MM.1S (cell line): Measurements from ENCODE around the gene DDX21.

Experiments used
- DNase-seq: peaks from one replicate; pipeline ENCODE4 v3.0.0-alpha.2; 2015
- H2AFZ ChIP-seq: fragments of 300-600 bp; sonication (generic); 2 replicates; pipeline ENCODE4 v1.6.0; 2016; ENCODE audit warnings: antibody characterized with exemption, low read length
- H3F3A ChIP-seq: fragments of 300-600 bp; sonication (generic); 2 replicates; pipeline ENCODE4 v1.6.1; 2016; ENCODE audit warnings: mild to moderate bottlenecking, antibody characterized with exemption, low read length, moderate library complexity, mixed read lengths; ENCODE audit not compliant: insufficient read depth
- H3K27ac ChIP-seq: fragments of 300-600 bp; sonication (generic); 2 replicates; pipeline ENCODE4 v1.5.1; 2016; ENCODE audit warnings: mild to moderate bottlenecking, low read length
- H3K27me3 ChIP-seq: fragments of 300-600 bp; sonication (generic); replicated peaks from 2 replicates; pipeline ENCODE4 v1.6.0; 2016; ENCODE audit warnings: low read length; ENCODE audit not compliant: insufficient read depth
- H3K36me3 ChIP-seq: fragments of 300-600 bp; sonication (generic); replicated peaks from 2 replicates; pipeline ENCODE4 v1.6.1; 2016; ENCODE audit warnings: mild to moderate bottlenecking, low read length, mixed read lengths; ENCODE audit not compliant: insufficient read depth
- H3K4me1 ChIP-seq: fragments of 300-600 bp; sonication (generic); 2 replicates; pipeline ENCODE4 v1.6.1; 2016; ENCODE audit warnings: low read length, mixed read lengths
- H3K4me2 ChIP-seq: fragments of 300-600 bp; sonication (generic); 2 replicates; pipeline ENCODE4 v1.6.0; 2016; ENCODE audit warnings: low read depth, low read length
- H3K4me3 ChIP-seq: fragments of 300-600 bp; sonication (generic); 2 replicates; pipeline ENCODE4 v1.5.1; 2016; ENCODE audit warnings: low read length, mixed read lengths
- H3K79me2 ChIP-seq: fragments of 300-600 bp; sonication (generic); 2 replicates; pipeline ENCODE4 v1.6.1; 2016; ENCODE audit warnings: mixed run types, low read length, mixed read lengths
- H3K9ac ChIP-seq: fragments of 300-600 bp; sonication (generic); 2 replicates; pipeline ENCODE4 v1.6.1; 2016; ENCODE audit warnings: low read length, mixed read lengths
- H3K9me2 ChIP-seq: fragments of 300-600 bp; sonication (generic); replicated peaks from 2 replicates; pipeline ENCODE4 v1.6.1; 2016; ENCODE audit warnings: mild to moderate bottlenecking, low read length, mixed read lengths; ENCODE audit not compliant: insufficient read depth
- H3K9me3 ChIP-seq: fragments of 300-600 bp; sonication (generic); replicated peaks from 2 replicates; pipeline ENCODE4 v1.6.1; 2016; ENCODE audit warnings: mild to moderate bottlenecking, low read length, mixed read lengths; ENCODE audit not compliant: insufficient read depth
- H4K20me1 ChIP-seq: fragments of 300-600 bp; sonication (generic); 2 replicates; pipeline ENCODE4 v1.6.1; 2016; ENCODE audit warnings: mild to moderate bottlenecking, low read length, moderate library complexity, mixed read lengths; ENCODE audit not compliant: insufficient read depth
- EZH2 ChIP-seq: fragments of 300-600 bp; sonication (generic); optimal IDR thresholded peaks from 2 replicates; pipeline ENCODE3; 2017; ENCODE audit warnings: low read depth, mild to moderate bottlenecking, antibody characterized with exemption, low read length, mixed read lengths
- EZH2phosphoT487 ChIP-seq: fragments of 300-600 bp; sonication (generic); IDR thresholded peaks from 2 replicates; pipeline ENCODE4 v1.6.1; 2018; ENCODE audit warnings: antibody characterized with exemption, low read length
- TF ChIP-seq, protein P1 (sequence below): fragments of 300-600 bp; sonication (generic); IDR thresholded peaks from 2 replicates; pipeline ENCODE4 v1.5.1; 2016; ENCODE audit warnings: antibody characterized with exemption, low read length, mixed read lengths

The DDX21 gene

DNA sequence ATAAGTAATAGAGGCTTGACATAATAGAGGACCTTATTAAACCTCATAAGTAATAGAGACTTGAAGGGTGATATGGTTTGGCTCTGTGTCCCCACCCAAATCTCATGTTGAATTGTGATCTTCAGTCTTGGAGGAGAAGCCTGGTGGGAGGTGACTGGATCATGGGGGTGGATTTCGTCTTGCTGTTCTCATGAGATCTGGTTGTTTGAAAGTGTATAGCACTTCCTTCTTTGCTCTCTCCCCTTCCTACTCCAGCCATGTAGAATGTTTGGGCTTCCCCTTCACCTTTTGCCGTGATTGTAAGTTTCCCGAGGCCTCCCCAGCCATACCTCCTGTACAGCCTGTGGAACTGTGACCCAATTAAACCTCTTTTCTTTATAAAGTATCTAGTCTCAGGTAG, 41.2 kb downstream of the DDX21 start:
- H3K4me1 ChIP-seq, result peaks cover 27% of the 10 kb centered on the region
- no peak overlapping the region for H2AFZ ChIP-seq
- peak overlapping the region; percentile 83 for H3K27ac ChIP-seq
- no peak for DNase-seq
- no peaks in the 10 kb centered on the region for H4K20me1 ChIP-seq
- H3K36me3 ChIP-seq, result peaks cover 2% of the 10 kb centered on the region; the same call in 1 of the 2 replicates
- peaks cover 26% of the 10 kb centered on the region for H3F3A ChIP-seq
- no peaks in the 10 kb centered on the region for H3K27me3 ChIP-seq
- peak overlapping the region; percentile 11; the same call in 1 of the 2 replicates for H3K9ac ChIP-seq
- TF ChIP-seq EZH2phosphoT487 (no peak), EZH2 (no peak)
- TF ChIP-seq, protein P1, sequence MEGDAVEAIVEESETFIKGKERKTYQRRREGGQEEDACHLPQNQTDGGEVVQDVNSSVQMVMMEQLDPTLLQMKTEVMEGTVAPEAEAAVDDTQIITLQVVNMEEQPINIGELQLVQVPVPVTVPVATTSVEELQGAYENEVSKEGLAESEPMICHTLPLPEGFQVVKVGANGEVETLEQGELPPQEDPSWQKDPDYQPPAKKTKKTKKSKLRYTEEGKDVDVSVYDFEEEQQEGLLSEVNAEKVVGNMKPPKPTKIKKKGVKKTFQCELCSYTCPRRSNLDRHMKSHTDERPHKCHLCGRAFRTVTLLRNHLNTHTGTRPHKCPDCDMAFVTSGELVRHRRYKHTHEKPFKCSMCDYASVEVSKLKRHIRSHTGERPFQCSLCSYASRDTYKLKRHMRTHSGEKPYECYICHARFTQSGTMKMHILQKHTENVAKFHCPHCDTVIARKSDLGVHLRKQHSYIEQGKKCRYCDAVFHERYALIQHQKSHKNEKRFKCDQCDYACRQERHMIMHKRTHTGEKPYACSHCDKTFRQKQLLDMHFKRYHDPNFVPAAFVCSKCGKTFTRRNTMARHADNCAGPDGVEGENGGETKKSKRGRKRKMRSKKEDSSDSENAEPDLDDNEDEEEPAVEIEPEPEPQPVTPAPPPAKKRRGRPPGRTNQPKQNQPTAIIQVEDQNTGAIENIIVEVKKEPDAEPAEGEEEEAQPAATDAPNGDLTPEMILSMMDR, result no peak
- no peaks in the 10 kb centered on the region for H3K9me2 ChIP-seq
- H3K79me2 ChIP-seq, result peaks cover 77% of the 10 kb centered on the region
- H3K9me3 ChIP-seq, result no peaks in the 10 kb centered on the region
- peak overlapping the region; percentile 0; the same call in 1 of the 2 replicates for H3K4me3 ChIP-seq
- H3K4me2 ChIP-seq, result peak overlapping the region; percentile 52

DNA sequence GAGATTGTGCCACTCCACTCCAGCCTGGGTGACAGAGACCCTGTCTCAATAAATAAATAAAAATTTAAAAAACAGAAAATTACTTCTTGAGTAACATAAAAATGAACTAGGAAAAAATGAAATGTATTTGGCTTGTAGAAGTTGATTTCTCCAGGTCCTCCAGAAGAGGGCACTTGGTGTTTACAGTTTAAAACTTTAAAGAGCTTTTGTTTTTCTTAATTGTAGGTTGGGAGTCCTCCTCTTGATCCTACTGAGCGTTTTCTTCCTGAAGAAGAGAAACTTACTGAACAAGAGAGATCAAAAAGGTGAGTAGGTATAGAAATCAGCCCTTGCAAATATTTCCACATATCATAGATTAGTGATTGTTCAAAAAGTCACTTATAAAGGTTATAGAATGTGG, 48.9 kb downstream of the DDX21 start:
- Histone ChIP-seq H3K4me2 (no peak overlapping the region), H3K9ac (no peak overlapping the region), H3K9me3 (no peaks in the 10 kb centered on the region), H3K4me1 (peaks cover 8% of the 10 kb centered on the region), H3K4me3 (no peak overlapping the region), H2AFZ (no peak overlapping the region), H3F3A (peaks cover 9% of the 10 kb centered on the region), H3K79me2 (peaks cover 32% of the 10 kb centered on the region), H4K20me1 (no peaks in the 10 kb centered on the region), H3K9me2 (no peaks in the 10 kb centered on the region), H3K27ac (no peak overlapping the region), H3K27me3 (no peaks in the 10 kb centered on the region), H3K36me3 (peaks cover 6% of the 10 kb centered on the region; the same call in 1 of the 2 replicates)
- TF ChIP-seq EZH2phosphoT487 (no peak), EZH2 (no peak)
- TF ChIP-seq, protein P1, result peak; percentile 49
- DNase-seq, result peak; percentile 50

DNA sequence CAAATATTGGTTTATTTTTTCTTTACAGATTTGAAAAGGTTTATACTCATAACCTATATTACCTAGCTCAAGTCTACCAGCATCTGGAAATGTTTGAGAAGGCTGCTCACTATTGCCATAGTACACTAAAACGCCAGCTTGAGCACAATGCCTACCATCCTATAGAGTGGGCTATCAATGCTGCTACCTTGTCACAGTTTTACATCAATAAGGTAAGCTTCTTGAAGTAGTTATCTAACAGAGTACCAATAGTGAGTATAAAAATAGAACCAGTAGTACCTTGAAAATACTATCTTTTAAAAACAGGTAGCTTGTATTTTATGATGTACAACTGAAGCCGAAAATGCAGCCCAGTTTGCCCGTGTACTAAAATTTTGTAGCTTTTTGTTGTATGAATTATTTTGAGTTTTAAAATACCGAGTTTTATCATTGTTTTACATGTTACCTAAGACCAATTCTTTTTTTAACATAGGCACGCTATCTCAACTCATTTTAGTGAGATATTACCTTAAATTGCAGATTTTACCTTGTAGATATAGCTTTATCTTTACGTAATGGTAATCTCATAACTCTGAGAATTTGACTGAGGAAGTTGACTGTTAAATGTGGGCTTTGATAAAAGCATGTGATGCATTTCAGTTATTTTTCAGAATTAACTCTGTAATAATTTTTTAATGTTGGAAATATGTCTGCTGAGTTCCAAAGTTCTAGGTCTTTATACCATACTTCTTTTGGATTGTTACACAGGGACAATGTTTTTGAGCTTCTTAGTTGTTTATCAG, 49.9 kb downstream of the DDX21 start:
- H4K20me1 ChIP-seq, result no peaks in the 10 kb centered on the region
- TF ChIP-seq EZH2 (no peak), EZH2phosphoT487 (no peak)
- TF ChIP-seq, protein P1, result no peak
- H3K79me2 ChIP-seq, result peaks cover 24% of the 10 kb centered on the region
- no peaks in the 10 kb centered on the region for H3K9me3 ChIP-seq
- no peak overlapping the region for H3K4me3 ChIP-seq
- H3K27ac ChIP-seq, result no peak overlapping the region
- H3K4me1 ChIP-seq, result no peaks in the 10 kb centered on the region
- no peak for DNase-seq
- no peak overlapping the region for H2AFZ ChIP-seq
- H3K4me2 ChIP-seq, result no peak overlapping the region
- no peak overlapping the region for H3K9ac ChIP-seq
- peaks cover 9% of the 10 kb centered on the region; the same call in 1 of the 2 replicates for H3K36me3 ChIP-seq
- H3K9me2 ChIP-seq, result no peaks in the 10 kb centered on the region
- H3F3A ChIP-seq, result no peaks in the 10 kb centered on the region
- no peaks in the 10 kb centered on the region for H3K27me3 ChIP-seq
